H1 (cell line): ENCODE measurements around the gene SPON2. TPM values are rescaled to one million over a fixed set of nuclear protein-coding genes. Genes with fewer than 3 reads are reported as not detected.

Source experiments
- SIRT6 ChIP-seq: IDR thresholded peaks from one replicate; pipeline ENCODE4 v1.7.1; 2012; ENCODE audit warnings: low read length, inconsistent platforms
- SP2 ChIP-seq: IDR thresholded peaks from 2 replicates; pipeline ENCODE4 v1.6.1; 2012; ENCODE audit warnings: mild to moderate bottlenecking, low read length, inconsistent platforms
- polyA plus RNA-seq, 7 experiments: library from polyadenylated mRNA; depleted of rRNA in 3 of 7; stranded (reverse) in 5 of 7; unstranded in 2 of 7; fragments of >200 nt in 5 of 7; fragments of 200-250 nt in 2 of 7; gene quantifications; 1 replicate in 5 of 7; 2 replicates in 1 of 7; 4 replicates in 1 of 7; pipeline versions ENCODE4 v1.2.1 to v1.2.3, GENCODE V29; 2011 to 2013; ENCODE audit warnings: missing spikeins in 2 of 7, mixed read lengths in 2 of 7
- total RNA-seq: library from RNA; stranded (reverse); fragmentation: NEBNext Ultra II Directional; extraction: Animal tissue kit (Norgen Biotek cat#: 25700); gene quantifications from 2 replicates; pipeline ENCODE4 v1.2.1, GENCODE V29; 2021
- TF ChIP-seq, protein P1 (sequence below): IDR thresholded peaks from 2 replicates; pipeline ENCODE4 v1.6.1; 2012; ENCODE audit warnings: low read length, inconsistent platforms

Gene SPON2
- total and polyA plus RNA-seq, 2 of the 8 experiments (the other 6 are each of a cell fraction or from before 2014, with no cell fraction given): 2.8 to 3.2 TPM

GRCh38 chr4:1156069-1156468 lies 16.3 kb downstream of the SPON2 start (continued):
- TF ChIP-seq SP2: no peak
- TF ChIP-seq, protein P1, sequence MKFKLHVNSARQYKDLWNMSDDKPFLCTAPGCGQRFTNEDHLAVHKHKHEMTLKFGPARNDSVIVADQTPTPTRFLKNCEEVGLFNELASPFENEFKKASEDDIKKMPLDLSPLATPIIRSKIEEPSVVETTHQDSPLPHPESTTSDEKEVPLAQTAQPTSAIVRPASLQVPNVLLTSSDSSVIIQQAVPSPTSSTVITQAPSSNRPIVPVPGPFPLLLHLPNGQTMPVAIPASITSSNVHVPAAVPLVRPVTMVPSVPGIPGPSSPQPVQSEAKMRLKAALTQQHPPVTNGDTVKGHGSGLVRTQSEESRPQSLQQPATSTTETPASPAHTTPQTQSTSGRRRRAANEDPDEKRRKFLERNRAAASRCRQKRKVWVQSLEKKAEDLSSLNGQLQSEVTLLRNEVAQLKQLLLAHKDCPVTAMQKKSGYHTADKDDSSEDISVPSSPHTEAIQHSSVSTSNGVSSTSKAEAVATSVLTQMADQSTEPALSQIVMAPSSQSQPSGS: no peak
- no peak for TF ChIP-seq SIRT6
